ENCODE measurements around the gene CFAP57.
A peak's percentile ranks its signal among the peaks of the same experiment; 100 is the strongest.

CFAP57 gene

GRCh38 chr1:43256675-43257570 lies 84.8 kb downstream of the CFAP57 start:
- Mint-ChIP-seq H3K27me3 (peaks cover 16 to 50% of the 10 kb centered on the region in 2 donors), H3K9me3 (no peaks in the 10 kb centered on the region), H3K36me3 (ENCODE audit: insufficient read depth) (peaks cover 3% of the 10 kb centered on the region), H3K4me1 (ENCODE audit: low read depth in 2 of 2) (no peaks in the 10 kb centered on the region), H3K4me3 (no peak overlapping the region), H3K27ac (no peak overlapping the region)
- no peak for DNase-seq
- no peak for ATAC-seq (replicated peaks)

GRCh38 chr1:43258370-43258769 lies 86.2 kb downstream of the CFAP57 start:
- no peak for DNase-seq
- no peak for ATAC-seq (replicated peaks)
- H3K27ac Mint-ChIP-seq, result no peak overlapping the region
- no peaks in the 10 kb centered on the region for H3K9me3 Mint-ChIP-seq
- peaks cover 7 to 40% of the 10 kb centered on the region in 2 donors for H3K27me3 Mint-ChIP-seq
- H3K4me1 Mint-ChIP-seq (ENCODE audit: low read depth in 2 of 2), result no peaks in the 10 kb centered on the region
- peaks cover 3% of the 10 kb centered on the region for H3K36me3 Mint-ChIP-seq (ENCODE audit: insufficient read depth)
- no peak overlapping the region for H3K4me3 Mint-ChIP-seq

- Mint-ChIP-seq H3K4me1 (ENCODE audit: low read depth in 2 of 2) (peaks cover 4 to 6% of the 10 kb centered on the region in 2 donors), H3K27ac (no peak overlapping the region), H3K4me3 (no peak overlapping the region), H3K36me3 (ENCODE audit: insufficient read depth) (no peaks in the 10 kb centered on the region), H3K27me3 (peaks cover 25 to 33% of the 10 kb centered on the region in 2 donors), H3K9me3 (no peaks in the 10 kb centered on the region)
- DNase-seq (no peak), ATAC-seq (replicated peaks) (no peak)
Observed at GRCh38 chr1:43265431-43265830, 93.3 kb downstream of the CFAP57 start.

GRCh38 chr1:43266881-43267280 lies 94.8 kb downstream of the CFAP57 start:
- ATAC-seq (replicated peaks), result no peak
- Mint-ChIP-seq H3K4me3 (no peak overlapping the region), H3K4me1 (ENCODE audit: low read depth in 2 of 2) (peaks cover 11 to 16% of the 10 kb centered on the region in 2 donors), H3K27ac (no peak overlapping the region), H3K27me3 (peaks cover 39 to 47% of the 10 kb centered on the region in 2 donors), H3K9me3 (no peaks in the 10 kb centered on the region), H3K36me3 (ENCODE audit: insufficient read depth) (no peaks in the 10 kb centered on the region)
- DNase-seq, result no peak

GRCh38 chr1:43267291-43267805 lies 95.2 kb downstream of the CFAP57 start:
- Mint-ChIP-seq H3K27me3 (peaks cover 43 to 52% of the 10 kb centered on the region in 2 donors), H3K9me3 (no peaks in the 10 kb centered on the region), H3K36me3 (ENCODE audit: insufficient read depth) (no peaks in the 10 kb centered on the region), H3K27ac (no peak overlapping the region), H3K4me3 (no peak overlapping the region), H3K4me1 (ENCODE audit: low read depth in 2 of 2) (peaks cover 11 to 16% of the 10 kb centered on the region in 2 donors)
- no peak for DNase-seq
- no peak for ATAC-seq (replicated peaks)

GRCh38 chr1:43267818-43268425 lies 95.8 kb downstream of the CFAP57 start:
- Mint-ChIP-seq H3K27ac (no peak overlapping the region), H3K4me1 (ENCODE audit: low read depth in 2 of 2) (peaks cover 11 to 16% of the 10 kb centered on the region in 2 donors), H3K36me3 (ENCODE audit: insufficient read depth) (no peaks in the 10 kb centered on the region), H3K27me3 (peaks cover 43 to 53% of the 10 kb centered on the region in 2 donors), H3K4me3 (no peak overlapping the region), H3K9me3 (no peaks in the 10 kb centered on the region)
- DNase-seq (no peak), ATAC-seq (replicated peaks) (no peak)

GRCh38 chr1:43269627-43270375 lies 97.7 kb downstream of the CFAP57 start, which contains the start of gene TMEM125:
TSS of gene TMEM125 (plus strand) at chr1:43269983. CDS start at chr1:43272723, 2,740 bp downstream.
- peaks cover 37 to 53% of the 10 kb centered on the region in 2 donors for H3K27me3 Mint-ChIP-seq

GRCh38 chr1:43270421-43271095 lies 98.4 kb downstream of the CFAP57 start:
- Mint-ChIP-seq H3K9me3 (no peaks in the 10 kb centered on the region), H3K27ac (no peak overlapping the region), H3K4me3 (peak overlapping the region; percentile 47 to 62), H3K36me3 (ENCODE audit: insufficient read depth) (peaks cover 4% of the 10 kb centered on the region), H3K27me3 (peaks cover 35 to 53% of the 10 kb centered on the region in 2 donors), H3K4me1 (ENCODE audit: low read depth in 2 of 2) (peaks cover 22 to 24% of the 10 kb centered on the region in 2 donors)
- DNase-seq, result no peak
- ATAC-seq (replicated peaks), result no peak

More at GRCh38 chr1:43269627-43270375, 97.7 kb downstream of the CFAP57 start, which contains the start of gene TMEM125:
- Mint-ChIP-seq H3K4me3 (peak within 1 kb of the TSS; percentile 47 to 62), H3K36me3 (ENCODE audit: insufficient read depth) (peaks cover 4% of the 10 kb centered on the region), H3K9me3 (no peaks in the 10 kb centered on the region), H3K4me1 (ENCODE audit: low read depth in 2 of 2) (peaks cover 17 to 21% of the 10 kb centered on the region in 2 donors), H3K27ac (no peak within 1 kb of the TSS)
- no peak for ATAC-seq (replicated peaks)
- DNase-seq, result no peak

GRCh38 chr1:43271186-43272118 lies 99.3 kb downstream of the CFAP57 start:
- peaks cover 30 to 55% of the 10 kb centered on the region in 2 donors for H3K27me3 Mint-ChIP-seq
- H3K27ac Mint-ChIP-seq, result peak overlapping the region in 1 of 2 donors; percentile 46
- ATAC-seq (replicated peaks) (no peak), DNase-seq (no peak)
- peak overlapping the region in 1 of 2 donors; percentile 62 for H3K4me3 Mint-ChIP-seq
- H3K4me1 Mint-ChIP-seq (ENCODE audit: low read depth in 2 of 2), result peaks cover 22 to 24% of the 10 kb centered on the region in 2 donors
- H3K9me3 Mint-ChIP-seq, result no peaks in the 10 kb centered on the region
- H3K36me3 Mint-ChIP-seq (ENCODE audit: insufficient read depth), result peaks cover 4% of the 10 kb centered on the region

- Mint-ChIP-seq H3K36me3 (ENCODE audit: insufficient read depth) (peaks cover 4% of the 10 kb centered on the region), H3K4me1 (ENCODE audit: low read depth in 2 of 2) (peaks cover 22 to 24% of the 10 kb centered on the region in 2 donors), H3K9me3 (no peaks in the 10 kb centered on the region), H3K4me3 (no peak overlapping the region), H3K27me3 (peaks cover 36 to 56% of the 10 kb centered on the region in 2 donors), H3K27ac (no peak overlapping the region)
- DNase-seq (no peak), ATAC-seq (replicated peaks) (no peak)
Observed at GRCh38 chr1:43272161-43272560, 100.0 kb downstream of the CFAP57 start.

- Mint-ChIP-seq H3K27ac (no peak overlapping the region), H3K36me3 (ENCODE audit: insufficient read depth) (peaks cover 4% of the 10 kb centered on the region), H3K4me3 (no peak overlapping the region), H3K9me3 (no peaks in the 10 kb centered on the region), H3K4me1 (ENCODE audit: low read depth in 2 of 2) (peaks cover 22 to 24% of the 10 kb centered on the region in 2 donors), H3K27me3 (peaks cover 36 to 56% of the 10 kb centered on the region in 2 donors)
- DNase-seq (no peak), ATAC-seq (replicated peaks) (no peak)
Observed at GRCh38 chr1:43272576-43273571, 100.7 kb downstream of the CFAP57 start.
